NT2/D1 (cell line): ENCODE results near the gene CCDC68.

Experiments used
- SUZ12 ChIP-seq: IDR thresholded peaks from 2 replicates; pipeline ENCODE4 v1.6.1; 2011; ENCODE audit not compliant: insufficient read length, insufficient read depth; ENCODE audit errors: extremely low read depth
- YY1 ChIP-seq: IDR thresholded peaks from 2 replicates; pipeline ENCODE4 v1.6.1; 2011; ENCODE audit not compliant: insufficient read length, insufficient read depth
- ZNF274 ChIP-seq: IDR thresholded peaks from 2 replicates; pipeline ENCODE4 v1.6.1; 2011; ENCODE audit warnings: mild to moderate bottlenecking, low read depth, low read length

GRCh38 chr18:54857499-54857898 is 101.8 kb downstream of the CCDC68 start:
- TF ChIP-seq ZNF274 (no peak), YY1 (no peak), SUZ12 (no peak)
